ENCODE data around the gene AZI2.

DNA sequence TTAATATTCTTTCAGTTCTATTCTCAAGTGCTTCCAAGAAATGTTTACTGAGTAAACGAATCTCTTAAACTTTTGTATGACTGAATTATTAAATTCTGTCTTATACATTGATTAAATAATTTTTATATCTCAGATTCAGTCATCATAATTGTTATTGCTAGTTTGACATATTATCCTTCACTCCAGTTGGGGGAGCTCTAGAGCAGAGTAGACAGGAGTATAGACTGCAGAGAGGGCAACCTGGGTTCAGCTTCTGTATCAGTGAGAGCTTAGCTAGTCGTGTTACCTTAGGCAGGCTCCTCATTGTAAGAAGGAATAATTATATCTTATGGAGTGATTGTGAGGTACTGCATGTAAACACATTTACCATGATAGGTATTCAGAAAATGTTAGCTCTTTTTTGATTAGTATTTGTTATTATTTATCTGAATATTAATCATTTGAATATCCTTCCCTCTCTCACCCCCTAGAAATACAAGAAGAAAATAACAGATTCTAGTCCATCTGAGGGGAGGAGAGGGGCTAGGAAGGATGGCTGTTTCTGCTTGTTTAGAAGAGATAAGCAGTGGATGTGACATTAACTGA, 31.1 kb downstream of the AZI2 start:
- TF ChIP-seq FOXP2 (optimal IDR thresholded peaks at IDR 0.05; ENCODE audit: control extremely low read depth, extremely low read length, insufficient read depth) (no peak), EZH2 (IDR thresholded peaks at IDR 0.05) (no peak), POLR2AphosphoS5 (IDR thresholded peaks at IDR 0.05; ENCODE audit: borderline replicate concordance, low read depth, low read length) (no peak)

Data from SK-N-MC (cell line).